SK-N-SH treated with all-trans-retinoic acid at 6 μM for 48 hours (cell line): ENCODE results near the gene DCDC1.

Source experiments
- BACH2 ChIP-seq: fragments of 250-450 bp; sonication (Bioruptor Pico); IDR thresholded peaks from 2 replicates; pipeline ENCODE4 v1.9.0; 2021; ENCODE audit warnings: mild to moderate bottlenecking, borderline replicate concordance
- ESRRG ChIP-seq: fragments of 250-450 bp; sonication (Bioruptor Pico); IDR thresholded peaks from 2 replicates; pipeline ENCODE4 v1.6.1; 2021; ENCODE audit warnings: mild to moderate bottlenecking
- RARB ChIP-seq: fragments of 250-450 bp; sonication (Bioruptor Pico); IDR thresholded peaks from 2 replicates; pipeline ENCODE4 v1.8.0; 2021; ENCODE audit warnings: mild to moderate bottlenecking, moderate library complexity
- ZFP30 ChIP-seq: fragments of 450-650 bp; formaldehyde crosslinking; IDR thresholded peaks from 2 replicates; pipeline ENCODE4 v1.5.0; 2022; ENCODE audit warnings: mild to moderate bottlenecking, moderate library complexity
- ZNF8 ChIP-seq: fragments of 450-650 bp; formaldehyde crosslinking; IDR thresholded peaks from 2 replicates; pipeline ENCODE4 v1.5.0; 2020; ENCODE audit warnings: mild to moderate bottlenecking, moderate library complexity
- TF ChIP-seq, protein P1 (sequence below): fragments of 250-450 bp; sonication (Bioruptor Pico); IDR thresholded peaks from 2 replicates; pipeline ENCODE4 v1.5.1; 2021; ENCODE audit warnings: mild to moderate bottlenecking, moderate library complexity

DNA sequence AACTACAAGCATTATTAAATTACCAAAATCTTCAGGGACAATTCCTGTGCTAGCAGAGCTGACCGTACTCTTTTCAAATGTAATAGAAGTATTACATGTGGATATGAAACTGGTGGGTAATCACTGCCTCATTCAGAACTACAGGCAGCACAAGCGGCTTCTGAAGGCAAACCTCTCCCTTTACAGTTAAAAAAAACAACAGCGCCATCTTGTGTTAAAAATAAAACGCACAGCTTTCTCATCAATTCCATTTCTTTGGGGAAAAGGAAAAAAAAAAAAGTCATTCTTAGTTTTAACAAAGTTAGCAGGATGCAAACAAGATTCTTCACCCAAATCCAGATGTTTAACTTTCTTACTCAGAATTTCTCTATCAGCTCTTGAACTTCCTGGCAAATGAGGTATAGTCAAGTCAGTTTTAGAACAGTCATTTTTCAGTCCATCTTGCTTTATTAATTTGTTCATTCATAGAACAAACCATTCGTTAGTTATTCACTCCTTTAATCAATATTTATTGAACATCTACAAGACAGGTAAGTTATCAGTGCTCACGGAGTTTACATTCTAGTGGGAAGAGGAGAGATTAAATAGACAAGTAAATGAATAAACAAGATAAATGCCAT is 451.6 kb downstream of the DCDC1 start:
- TF ChIP-seq ZFP30 (CRISPR knock-in tag): no peak
- no peak for TF ChIP-seq ZNF8 (CRISPR knock-in tag)
- TF ChIP-seq, protein P1, sequence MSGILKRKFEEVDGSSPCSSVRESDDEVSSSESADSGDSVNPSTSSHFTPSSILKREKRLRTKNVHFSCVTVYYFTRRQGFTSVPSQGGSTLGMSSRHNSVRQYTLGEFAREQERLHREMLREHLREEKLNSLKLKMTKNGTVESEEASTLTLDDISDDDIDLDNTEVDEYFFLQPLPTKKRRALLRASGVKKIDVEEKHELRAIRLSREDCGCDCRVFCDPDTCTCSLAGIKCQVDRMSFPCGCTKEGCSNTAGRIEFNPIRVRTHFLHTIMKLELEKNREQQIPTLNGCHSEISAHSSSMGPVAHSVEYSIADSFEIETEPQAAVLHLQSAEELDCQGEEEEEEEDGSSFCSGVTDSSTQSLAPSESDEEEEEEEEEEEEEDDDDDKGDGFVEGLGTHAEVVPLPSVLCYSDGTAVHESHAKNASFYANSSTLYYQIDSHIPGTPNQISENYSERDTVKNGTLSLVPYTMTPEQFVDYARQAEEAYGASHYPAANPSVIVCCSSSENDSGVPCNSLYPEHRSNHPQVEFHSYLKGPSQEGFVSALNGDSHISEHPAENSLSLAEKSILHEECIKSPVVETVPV (CRISPR knock-in tag): no peak
- TF ChIP-seq ESRRG (CRISPR knock-in tag): no peak
- no peak for TF ChIP-seq BACH2 (CRISPR knock-in tag)
- no peak for TF ChIP-seq RARB
